PFSK-1 (cell line): Measurements from ENCODE around the gene GSG1L.

Experiments used
- POLR2AphosphoS5 ChIP-seq: IDR thresholded peaks from 2 replicates; pipeline ENCODE4 v1.6.1; 2012; ENCODE audit warnings: low read depth, mild to moderate bottlenecking, control low read depth, low read length, moderate library complexity
- SIN3A ChIP-seq: IDR thresholded peaks from 2 replicates; pipeline ENCODE4 v1.6.1; 2012; ENCODE audit warnings: mild to moderate bottlenecking, low read length, moderate library complexity, borderline replicate concordance; ENCODE audit not compliant: insufficient read depth
- TAF1 ChIP-seq: IDR thresholded peaks from 2 replicates; pipeline ENCODE4 v1.6.1; 2012; ENCODE audit warnings: low read length, control low read depth, borderline replicate concordance; ENCODE audit not compliant: insufficient read depth

- TF ChIP-seq TAF1 (no peak), POLR2AphosphoS5 (no peak), SIN3A (no peak)
Observed at GRCh38 chr16:28072087-28072486, 8.6 kb upstream of the GSG1L start.
